Stimulated activated CD8-positive, alpha-beta memory T cell treated with anti-CD3 and anti-CD28 coated beads, Interleukin-4, amount 100 ng/mL, for 4 hours (primary cell): ENCODE measurements around the gene PRKN.

Experiments
- DNase-seq, 2 donors: peaks; one replicate each; pipeline ENCODE4 v3.0.0-alpha.2; 2020; ENCODE audit warnings: low read depth in 2 of 2, low spot score in 1 of 2

PRKN gene

GRCh38 chr6:162727322-162728182, at the start of gene PRKN, which contains the start of gene PACRG:
Gene PRKN (minus strand): TSS chr6:162727766.
Gene PACRG (plus strand): TSS chr6:162727974.
- DNase-seq = peak; percentile 93

GRCh38 chr6:162777091-162777490, 49.5 kb upstream of the PRKN start:
- DNase-seq = no peak

GRCh38 chr6:162773996-162774395, 46.4 kb upstream of the PRKN start:
- DNase-seq = no peak

- DNase-seq = no peak
Observed at GRCh38 chr6:162772466-162772865, 44.9 kb upstream of the PRKN start.

- no peak for DNase-seq
Observed at GRCh38 chr6:162770955-162771354, 43.4 kb upstream of the PRKN start.

- no peak for DNase-seq
Observed at GRCh38 chr6:162770136-162770535, 42.6 kb upstream of the PRKN start.

- no peak for DNase-seq
Observed at GRCh38 chr6:162753775-162754174, 26.2 kb upstream of the PRKN start.

GRCh38 chr6:162751211-162751859, 23.8 kb upstream of the PRKN start:
- DNase-seq = no peak

GRCh38 chr6:162750776-162751175, 23.2 kb upstream of the PRKN start:
- no peak for DNase-seq

GRCh38 chr6:162736961-162737360, 9.4 kb upstream of the PRKN start:
- no peak for DNase-seq

- no peak for DNase-seq
Observed at GRCh38 chr6:162733489-162733888, 5.9 kb upstream of the PRKN start.

GRCh38 chr6:162730502-162730901, 2.9 kb upstream of the PRKN start:
- DNase-seq = no peak

GRCh38 chr6:162728706-162729105, 1.1 kb upstream of the PRKN start:
- no peak for DNase-seq

GRCh38 chr6:162728197-162728596, 631 bp upstream of the PRKN start:
- DNase-seq = no peak

GRCh38 chr6:162726947-162727321, 632 bp downstream of the PRKN start:
- DNase-seq = no peak

- DNase-seq = no peak
Observed at GRCh38 chr6:162722633-162723032, 4.9 kb downstream of the PRKN start.

GRCh38 chr6:162722226-162722625, 5.3 kb downstream of the PRKN start:
- DNase-seq = no peak

GRCh38 chr6:162721404-162721687, 6.2 kb downstream of the PRKN start:
- DNase-seq = no peak

GRCh38 chr6:162719528-162719927, 8.0 kb downstream of the PRKN start:
- DNase-seq = no peak

GRCh38 chr6:162715601-162716000, 12.0 kb downstream of the PRKN start:
- DNase-seq = no peak

- DNase-seq = no peak
Observed at GRCh38 chr6:162713974-162714780, 13.4 kb downstream of the PRKN start.

GRCh38 chr6:162712694-162713093, 14.9 kb downstream of the PRKN start:
- no peak for DNase-seq
